ENCODE measurements around the gene ITM2A. TPM values are rescaled to one million over a fixed set of nuclear protein-coding genes. Genes with fewer than 3 reads are reported as not detected.

Gene ITM2A
- total and polyA plus RNA-seq, 9 donors, result 508 to 993 (median 649) TPM

GRCh38 chrX:79375340-79375739 lies 8.2 kb upstream of the ITM2A start:
- WGBS (ENCODE audit: insufficient coverage), result no CpG with 5 or more reads among the region's 2 CpGs
- Histone ChIP-seq H3K9me3 (replicated peaks; ENCODE audit: control insufficient read depth, low read depth, low read length) (no peaks in the 10 kb centered on the region), H3K4me3 (ENCODE audit: low read length) (no peak overlapping the region), H3K27me3 (ENCODE audit: control insufficient read depth, insufficient read depth, low read length) (no peaks in the 10 kb centered on the region), H3K27ac (ENCODE audit: low read length) (no peak overlapping the region), H3K4me1 (ENCODE audit: control insufficient read depth, insufficient read depth, low read length) (no peaks in the 10 kb centered on the region), H3K36me3 (ENCODE audit: control insufficient read depth, insufficient read depth, low read length) (no peaks in the 10 kb centered on the region)
- DNase-seq, result no peak

GRCh38 chrX:79371640-79372039 lies 4.5 kb upstream of the ITM2A start:
- DNase-seq, result no peak
- Histone ChIP-seq H3K27ac (ENCODE audit: low read length) (no peak overlapping the region), H3K36me3 (ENCODE audit: control insufficient read depth, insufficient read depth, low read length) (no peaks in the 10 kb centered on the region), H3K4me1 (ENCODE audit: control insufficient read depth, insufficient read depth, low read length) (peaks cover 5% of the 10 kb centered on the region), H3K27me3 (ENCODE audit: control insufficient read depth, insufficient read depth, low read length) (peaks cover 4% of the 10 kb centered on the region), H3K9me3 (replicated peaks; ENCODE audit: control insufficient read depth, low read depth, low read length) (no peaks in the 10 kb centered on the region), H3K4me3 (ENCODE audit: low read length) (no peak overlapping the region)
- WGBS (ENCODE audit: insufficient coverage), result no CpG with 5 or more reads among the region's 1 CpG

- Histone ChIP-seq H3K4me3 (ENCODE audit: low read length) (no peak overlapping the region), H3K9me3 (replicated peaks; ENCODE audit: control insufficient read depth, low read depth, low read length) (no peaks in the 10 kb centered on the region), H3K27me3 (ENCODE audit: control insufficient read depth, insufficient read depth, low read length) (peaks cover 4% of the 10 kb centered on the region), H3K4me1 (ENCODE audit: control insufficient read depth, insufficient read depth, low read length) (peaks cover 5% of the 10 kb centered on the region), H3K36me3 (ENCODE audit: control insufficient read depth, insufficient read depth, low read length) (no peaks in the 10 kb centered on the region), H3K27ac (ENCODE audit: low read length) (peak overlapping the region; percentile 40)
- DNase-seq, result peak; percentile 90
- no CpG with 5 or more reads among the region's 2 CpGs for WGBS (ENCODE audit: insufficient coverage)
These were observed 4.0 kb upstream of the ITM2A start for GRCh38 chrX:79371101-79371500.

- Histone ChIP-seq H3K4me3 (ENCODE audit: low read length) (no peak overlapping the region), H3K9me3 (replicated peaks; ENCODE audit: control insufficient read depth, low read depth, low read length) (no peaks in the 10 kb centered on the region), H3K27me3 (ENCODE audit: control insufficient read depth, insufficient read depth, low read length) (peaks cover 4% of the 10 kb centered on the region), H3K27ac (ENCODE audit: low read length) (no peak overlapping the region), H3K4me1 (ENCODE audit: control insufficient read depth, insufficient read depth, low read length) (peaks cover 5% of the 10 kb centered on the region), H3K36me3 (ENCODE audit: control insufficient read depth, insufficient read depth, low read length) (no peaks in the 10 kb centered on the region)
- DNase-seq, result no peak
- no CpG with 5 or more reads among the region's 1 CpG for WGBS (ENCODE audit: insufficient coverage)
These were observed 2.7 kb upstream of the ITM2A start for GRCh38 chrX:79369871-79370270.

GRCh38 chrX:79368441-79368840 lies 1.3 kb upstream of the ITM2A start:
- Histone ChIP-seq H3K9me3 (replicated peaks; ENCODE audit: control insufficient read depth, low read depth, low read length) (no peaks in the 10 kb centered on the region), H3K4me3 (ENCODE audit: low read length) (no peak overlapping the region), H3K4me1 (ENCODE audit: control insufficient read depth, insufficient read depth, low read length) (peaks cover 5% of the 10 kb centered on the region), H3K36me3 (ENCODE audit: control insufficient read depth, insufficient read depth, low read length) (no peaks in the 10 kb centered on the region), H3K27ac (ENCODE audit: low read length) (peak overlapping the region; percentile 90), H3K27me3 (ENCODE audit: control insufficient read depth, insufficient read depth, low read length) (peaks cover 4% of the 10 kb centered on the region)
- WGBS (ENCODE audit: insufficient coverage), result 80% methylated on average over 1 of the region's 6 CpGs
- DNase-seq, result no peak

- Histone ChIP-seq H3K4me1 (ENCODE audit: control insufficient read depth, insufficient read depth, low read length) (peaks cover 5% of the 10 kb centered on the region), H3K27me3 (ENCODE audit: control insufficient read depth, insufficient read depth, low read length) (peaks cover 4% of the 10 kb centered on the region), H3K27ac (ENCODE audit: low read length) (peak overlapping the region; percentile 90), H3K36me3 (ENCODE audit: control insufficient read depth, insufficient read depth, low read length) (no peaks in the 10 kb centered on the region), H3K9me3 (replicated peaks; ENCODE audit: control insufficient read depth, low read depth, low read length) (no peaks in the 10 kb centered on the region), H3K4me3 (ENCODE audit: low read length) (no peak overlapping the region)
- WGBS (ENCODE audit: insufficient coverage), result 0% methylated on average over 1 of the region's 3 CpGs
- DNase-seq, result no peak
These were observed 773 bp upstream of the ITM2A start for GRCh38 chrX:79367907-79368306.

GRCh38 chrX:79366556-79366872 lies 620 bp downstream of the ITM2A start:
- Histone ChIP-seq H3K9me3 (replicated peaks; ENCODE audit: control insufficient read depth, low read depth, low read length) (no peaks in the 10 kb centered on the region), H3K27ac (ENCODE audit: low read length) (peak overlapping the region; percentile 90), H3K27me3 (ENCODE audit: control insufficient read depth, insufficient read depth, low read length) (peaks cover 4% of the 10 kb centered on the region), H3K36me3 (ENCODE audit: control insufficient read depth, insufficient read depth, low read length) (no peaks in the 10 kb centered on the region), H3K4me3 (ENCODE audit: low read length) (peak overlapping the region; percentile 62), H3K4me1 (ENCODE audit: control insufficient read depth, insufficient read depth, low read length) (peaks cover 5% of the 10 kb centered on the region)
- WGBS (ENCODE audit: insufficient coverage), result 18% methylated on average over 5 of the region's 6 CpGs
- DNase-seq, result no peak

- H3K27me3 ChIP-seq (ENCODE audit: control insufficient read depth, insufficient read depth, low read length), result peaks cover 4% of the 10 kb centered on the region
- H3K36me3 ChIP-seq (ENCODE audit: control insufficient read depth, insufficient read depth, low read length), result no peaks in the 10 kb centered on the region
- DNase-seq, result peak; percentile 36
- H3K9me3 ChIP-seq (replicated peaks; ENCODE audit: control insufficient read depth, low read depth, low read length), result no peaks in the 10 kb centered on the region
- no CpG with 5 or more reads among the region's 1 CpG for WGBS (ENCODE audit: insufficient coverage)
- H3K27ac ChIP-seq (ENCODE audit: low read length), result peak overlapping the region; percentile 90
- H3K4me1 ChIP-seq (ENCODE audit: control insufficient read depth, insufficient read depth, low read length), result peaks cover 5% of the 10 kb centered on the region
- peak overlapping the region; percentile 62 for H3K4me3 ChIP-seq (ENCODE audit: low read length)
These were observed 1.5 kb downstream of the ITM2A start for GRCh38 chrX:79365591-79365990.

GRCh38 chrX:79364306-79364705 lies 2.8 kb downstream of the ITM2A start:
- H3K27ac ChIP-seq (ENCODE audit: low read length), result no peak overlapping the region
- H3K4me3 ChIP-seq (ENCODE audit: low read length), result peak overlapping the region; percentile 22
- H3K9me3 ChIP-seq (replicated peaks; ENCODE audit: control insufficient read depth, low read depth, low read length), result no peaks in the 10 kb centered on the region
- no peak for DNase-seq
- 20% methylated on average over 1 of the region's 5 CpGs for WGBS (ENCODE audit: insufficient coverage)
- peaks cover 4% of the 10 kb centered on the region for H3K27me3 ChIP-seq (ENCODE audit: control insufficient read depth, insufficient read depth, low read length)
- H3K36me3 ChIP-seq (ENCODE audit: control insufficient read depth, insufficient read depth, low read length), result no peaks in the 10 kb centered on the region
- H3K4me1 ChIP-seq (ENCODE audit: control insufficient read depth, insufficient read depth, low read length), result peaks cover 5% of the 10 kb centered on the region

- H3K27ac ChIP-seq (ENCODE audit: low read length), result no peak overlapping the region
- H3K27me3 ChIP-seq (ENCODE audit: control insufficient read depth, insufficient read depth, low read length), result no peaks in the 10 kb centered on the region
- no CpG with 5 or more reads among the region's 6 CpGs for WGBS (ENCODE audit: insufficient coverage)
- no peak for DNase-seq
- H3K4me1 ChIP-seq (ENCODE audit: control insufficient read depth, insufficient read depth, low read length), result no peaks in the 10 kb centered on the region
- H3K4me3 ChIP-seq (ENCODE audit: low read length), result no peak overlapping the region
- H3K9me3 ChIP-seq (replicated peaks; ENCODE audit: control insufficient read depth, low read depth, low read length), result no peaks in the 10 kb centered on the region
- H3K36me3 ChIP-seq (ENCODE audit: control insufficient read depth, insufficient read depth, low read length), result no peaks in the 10 kb centered on the region
These were observed 5.8 kb downstream of the ITM2A start for GRCh38 chrX:79361192-79361870.

Measured in muscle of leg (tissue), 11 donors.